ENCODE measurements around the gene F10. TPM values are rescaled to one million over a fixed set of nuclear protein-coding genes. Genes with fewer than 3 reads are reported as not detected.

F10 gene
- total and polyA plus RNA-seq, 4 donors, result 2.5 to 18.8 (median 7.7) TPM

DNA sequence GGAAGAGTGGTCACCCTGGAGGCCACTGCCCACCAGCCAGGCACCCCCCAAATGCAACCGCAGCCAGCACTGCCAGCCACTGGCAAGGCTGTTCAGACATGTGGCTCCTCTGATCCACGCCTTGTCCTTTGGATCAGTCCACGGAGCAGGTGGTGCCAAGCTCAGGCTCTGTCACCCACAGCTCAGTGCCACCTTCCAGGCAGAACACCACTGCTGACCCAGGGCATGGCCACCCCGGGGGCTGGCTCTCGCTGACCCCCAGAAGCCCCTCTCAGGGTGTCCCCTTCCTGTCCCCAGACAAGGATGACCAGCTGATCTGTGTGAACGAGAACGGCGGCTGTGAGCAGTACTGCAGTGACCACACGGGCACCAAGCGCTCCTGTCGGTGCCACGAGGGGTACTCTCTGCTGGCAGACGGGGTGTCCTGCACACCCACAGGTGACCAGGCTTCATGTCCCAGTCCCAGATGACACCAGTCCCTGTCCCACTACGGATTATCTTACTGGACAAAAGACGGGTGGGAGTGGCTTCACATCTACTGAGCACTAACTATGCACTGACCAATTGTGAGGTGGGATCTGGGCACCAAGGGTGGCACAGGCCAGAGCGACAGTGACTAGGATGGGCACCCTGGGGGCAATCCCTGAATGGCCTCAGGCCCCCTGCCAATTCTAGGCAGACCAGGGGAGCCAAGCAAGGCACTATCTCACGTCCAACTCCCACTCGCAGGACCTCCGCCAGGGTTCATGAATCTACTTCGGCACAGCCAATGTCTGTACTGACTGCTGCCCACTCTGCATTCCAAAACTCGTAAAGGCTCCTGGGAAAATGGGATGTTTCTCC lies 7.0 kb upstream of the F10 start:
- DNase-seq, result peak in 1 of 3 donors; percentile 9
- 84 to 90% methylated on average over 21 of the region's 21 CpGs for WGBS, 2 donors

DNA sequence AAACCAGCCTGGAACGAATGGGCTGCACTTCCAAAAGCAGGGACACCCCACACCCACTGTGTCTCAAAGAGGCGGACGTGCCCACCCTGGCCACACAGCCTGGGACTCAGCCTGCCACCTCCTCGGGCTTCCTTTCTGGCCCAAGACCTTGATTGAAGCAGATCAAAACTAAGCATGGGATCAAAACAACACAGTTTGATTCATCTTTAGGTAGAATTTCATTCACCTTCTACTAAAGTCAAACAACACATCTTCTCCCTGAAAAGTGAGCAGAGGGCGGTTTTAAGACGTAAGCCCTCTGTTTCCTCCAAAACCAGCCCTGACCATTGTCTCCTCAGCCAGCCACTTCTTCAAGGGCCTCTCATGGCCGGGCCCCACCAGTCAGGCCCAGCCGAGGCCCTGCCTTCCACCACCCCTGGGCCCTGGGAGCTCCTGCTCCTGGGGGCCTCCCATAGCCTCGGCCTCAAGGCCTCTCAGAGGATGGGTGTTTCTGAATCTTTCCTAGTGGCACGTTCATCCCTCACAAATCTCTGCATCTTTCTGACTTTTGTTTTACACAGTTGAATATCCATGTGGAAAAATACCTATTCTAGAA lies 6.3 kb upstream of the F10 start:
- H3K9ac ChIP-seq (ENCODE audit: insufficient read depth in 1 of 2, low read length in 2 of 2), result no peak overlapping the region
- H3K36me3 ChIP-seq (ENCODE audit: control insufficient read depth in 4 of 4, insufficient read depth in 4 of 4, low read length in 4 of 4), result no peaks in the 10 kb centered on the region
- no peak for ATAC-seq (ENCODE audit: insufficient read depth, low FRiP score)
- peaks cover 0 to 7% (median 4%) of the 10 kb centered on the region in 3 donors for H3K27me3 ChIP-seq (ENCODE audit: control insufficient read depth in 3 of 3, insufficient read depth in 3 of 3, low read length in 2 of 3)
- 86 to 91% methylated on average over 10 of the region's 10 CpGs for WGBS, 2 donors
- peaks cover 0 to 3% (median 0%) of the 10 kb centered on the region in 4 donors for H3K9me3 ChIP-seq (ENCODE audit: control insufficient read depth in 4 of 4, insufficient read depth in 3 of 4, low read length in 3 of 4)
- H3K27ac ChIP-seq (ENCODE audit: low read depth in 1 of 2, low read length in 1 of 2), result no peak overlapping the region
- DNase-seq, result no peak
- peaks cover 0 to 4% (median 0%) of the 10 kb centered on the region in 5 donors for H3K4me1 ChIP-seq (ENCODE audit: control insufficient read depth in 5 of 5, insufficient read depth in 5 of 5, low read length in 5 of 5)
- no peak for TF ChIP-seq CTCF (IDR thresholded peaks at IDR 0.05; ENCODE audit: control extremely low read depth, extremely low read depth)
- H3K4me3 ChIP-seq, result no peak overlapping the region

More for the DNA sequence above, 7.0 kb upstream of the F10 start:
- no peak for TF ChIP-seq CTCF (IDR thresholded peaks at IDR 0.05; ENCODE audit: control extremely low read depth, extremely low read depth)
- Histone ChIP-seq H3K4me3 (no peak overlapping the region), H3K27me3 (ENCODE audit: control insufficient read depth in 3 of 3, insufficient read depth in 3 of 3, low read length in 2 of 3) (peaks cover 0 to 11% (median 9%) of the 10 kb centered on the region in 3 donors), H3K4me1 (ENCODE audit: control insufficient read depth in 5 of 5, insufficient read depth in 5 of 5, low read length in 5 of 5) (peaks cover 0 to 4% (median 4%) of the 10 kb centered on the region in 5 donors), H3K9me3 (ENCODE audit: control insufficient read depth in 4 of 4, insufficient read depth in 3 of 4, low read length in 3 of 4) (peaks cover 0 to 3% (median 0%) of the 10 kb centered on the region in 4 donors), H3K36me3 (ENCODE audit: control insufficient read depth in 4 of 4, insufficient read depth in 4 of 4, low read length in 4 of 4) (no peaks in the 10 kb centered on the region), H3K9ac (ENCODE audit: insufficient read depth in 1 of 2, low read length in 2 of 2) (no peak overlapping the region), H3K27ac (ENCODE audit: low read depth in 1 of 2, low read length in 1 of 2) (no peak overlapping the region)
- ATAC-seq (ENCODE audit: insufficient read depth, low FRiP score), result no peak

DNA sequence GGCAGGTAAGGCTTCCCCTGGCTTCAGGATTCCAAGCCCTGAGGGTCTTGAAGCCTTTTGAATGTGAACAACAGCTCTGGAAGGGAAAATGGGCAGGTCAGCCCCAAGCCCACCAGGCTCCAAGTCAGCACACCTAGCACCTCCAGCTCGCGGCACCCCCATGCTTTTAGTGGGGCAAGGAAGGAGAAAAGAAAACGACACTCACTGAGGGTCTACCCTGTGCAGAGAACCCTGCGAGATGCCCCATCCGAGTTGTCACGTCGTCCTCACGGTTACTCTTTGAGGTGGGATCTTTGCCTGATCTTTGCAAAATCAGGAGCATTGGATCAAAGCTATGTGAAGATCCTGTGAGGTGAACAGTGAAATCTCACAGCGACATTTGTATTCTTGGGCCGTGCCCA lies 5.7 kb upstream of the F10 start:
- TF ChIP-seq CTCF (IDR thresholded peaks at IDR 0.05; ENCODE audit: control extremely low read depth, extremely low read depth), result no peak
- no peak for DNase-seq
- no peak overlapping the region for H3K27ac ChIP-seq (ENCODE audit: low read depth in 1 of 2, low read length in 1 of 2)
- ATAC-seq (ENCODE audit: insufficient read depth, low FRiP score), result no peak
- WGBS, 2 donors, result 92 to 93% methylated on average over 10 of the region's 10 CpGs
- peaks cover 0 to 4% (median 0%) of the 10 kb centered on the region in 5 donors for H3K4me1 ChIP-seq (ENCODE audit: control insufficient read depth in 5 of 5, insufficient read depth in 5 of 5, low read length in 5 of 5)
- no peaks in the 10 kb centered on the region for H3K36me3 ChIP-seq (ENCODE audit: control insufficient read depth in 4 of 4, insufficient read depth in 4 of 4, low read length in 4 of 4)
- peaks cover 0 to 3% (median 0%) of the 10 kb centered on the region in 4 donors for H3K9me3 ChIP-seq (ENCODE audit: control insufficient read depth in 4 of 4, insufficient read depth in 3 of 4, low read length in 3 of 4)
- no peak overlapping the region for H3K4me3 ChIP-seq
- H3K9ac ChIP-seq (ENCODE audit: insufficient read depth in 1 of 2, low read length in 2 of 2), result no peak overlapping the region
- H3K27me3 ChIP-seq (ENCODE audit: control insufficient read depth in 3 of 3, insufficient read depth in 3 of 3, low read length in 2 of 3), result peaks cover 0 to 5% (median 4%) of the 10 kb centered on the region in 3 donors

Data from lung (tissue), 12 donors.